Effector CD8-positive, alpha-beta T cell (primary cell): Measurements from ENCODE around the gene POLE.

ENCODE experiments used
- DNase-seq: peaks from one replicate; lab custom pipeline; 2025; lab: John Stamatoyannopoulos, UW

The POLE gene

GRCh38 chr12:132657004-132657727, 30.0 kb downstream of the POLE start:
- DNase-seq = no peak

GRCh38 chr12:132653567-132654290, 33.4 kb downstream of the POLE start:
- DNase-seq = no peak

GRCh38 chr12:132651444-132652100, 35.6 kb downstream of the POLE start:
- no peak for DNase-seq

- no peak for DNase-seq
Measured at GRCh38 chr12:132649226-132649945, 37.8 kb downstream of the POLE start.

GRCh38 chr12:132648616-132649225, 38.4 kb downstream of the POLE start:
- no peak for DNase-seq

- no peak for DNase-seq
Measured at GRCh38 chr12:132647858-132648257, 39.3 kb downstream of the POLE start.

- DNase-seq = no peak
Measured at GRCh38 chr12:132646850-132647249, 40.3 kb downstream of the POLE start.

GRCh38 chr12:132642846-132643835, 44.0 kb downstream of the POLE start:
- DNase-seq = no peak

- no peak for DNase-seq
Measured at GRCh38 chr12:132641811-132642650, 45.1 kb downstream of the POLE start.

GRCh38 chr12:132640936-132641335, 46.2 kb downstream of the POLE start:
- DNase-seq = no peak

- DNase-seq = no peak
Measured at GRCh38 chr12:132639956-132640520, 47.1 kb downstream of the POLE start.

GRCh38 chr12:132638541-132639408, 48.4 kb downstream of the POLE start:
- no peak for DNase-seq

GRCh38 chr12:132637811-132638210, 49.3 kb downstream of the POLE start:
- DNase-seq = no peak

- DNase-seq = no peak
Measured at GRCh38 chr12:132635076-132635955, 51.8 kb downstream of the POLE start.

- no peak for DNase-seq
Measured at GRCh38 chr12:132634411-132634990, 52.6 kb downstream of the POLE start.

GRCh38 chr12:132633901-132634300, 53.2 kb downstream of the POLE start:
- DNase-seq = no peak

GRCh38 chr12:132633398-132633797, 53.7 kb downstream of the POLE start:
- DNase-seq = no peak
